ENCODE data around the gene TMEM115.

GRCh38 chr3:50345008-50345407 lies 14.3 kb downstream of the TMEM115 start:
- TF ChIP-seq PATZ1 (CRISPR knock-in tag; IDR thresholded peaks at IDR 0.05; ENCODE audit: borderline replicate concordance) (no peak), ZFP30 (CRISPR knock-in tag; IDR thresholded peaks at IDR 0.05) (no peak), ZFP3 (CRISPR knock-in tag; IDR thresholded peaks at IDR 0.05) (no peak), PPARA (CRISPR knock-in tag; IDR thresholded peaks at IDR 0.05; ENCODE audit: borderline replicate concordance) (no peak), TCF4 (CRISPR knock-in tag; IDR thresholded peaks at IDR 0.05; ENCODE audit: borderline replicate concordance) (no peak), SNAI2 (CRISPR knock-in tag; IDR thresholded peaks at IDR 0.05) (no peak), RARB (CRISPR knock-in tag; IDR thresholded peaks at IDR 0.05) (no peak), BACH2 (CRISPR knock-in tag; IDR thresholded peaks at IDR 0.05; ENCODE audit: borderline replicate concordance) (no peak), ZC3H10 (CRISPR knock-in tag; IDR thresholded peaks at IDR 0.05) (no peak), CSDC2 (CRISPR knock-in tag; IDR thresholded peaks at IDR 0.05) (no peak), ESRRG (CRISPR knock-in tag; IDR thresholded peaks at IDR 0.05) (no peak)
- TF ChIP-seq, protein P1, sequence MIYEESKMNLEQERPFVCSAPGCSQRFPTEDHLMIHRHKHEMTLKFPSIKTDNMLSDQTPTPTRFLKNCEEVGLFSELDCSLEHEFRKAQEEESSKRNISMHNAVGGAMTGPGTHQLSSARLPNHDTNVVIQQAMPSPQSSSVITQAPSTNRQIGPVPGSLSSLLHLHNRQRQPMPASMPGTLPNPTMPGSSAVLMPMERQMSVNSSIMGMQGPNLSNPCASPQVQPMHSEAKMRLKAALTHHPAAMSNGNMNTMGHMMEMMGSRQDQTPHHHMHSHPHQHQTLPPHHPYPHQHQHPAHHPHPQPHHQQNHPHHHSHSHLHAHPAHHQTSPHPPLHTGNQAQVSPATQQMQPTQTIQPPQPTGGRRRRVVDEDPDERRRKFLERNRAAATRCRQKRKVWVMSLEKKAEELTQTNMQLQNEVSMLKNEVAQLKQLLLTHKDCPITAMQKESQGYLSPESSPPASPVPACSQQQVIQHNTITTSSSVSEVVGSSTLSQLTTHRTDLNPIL (CRISPR knock-in tag; IDR thresholded peaks at IDR 0.05; ENCODE audit: low read depth): no peak
- TF ChIP-seq, protein P2, sequence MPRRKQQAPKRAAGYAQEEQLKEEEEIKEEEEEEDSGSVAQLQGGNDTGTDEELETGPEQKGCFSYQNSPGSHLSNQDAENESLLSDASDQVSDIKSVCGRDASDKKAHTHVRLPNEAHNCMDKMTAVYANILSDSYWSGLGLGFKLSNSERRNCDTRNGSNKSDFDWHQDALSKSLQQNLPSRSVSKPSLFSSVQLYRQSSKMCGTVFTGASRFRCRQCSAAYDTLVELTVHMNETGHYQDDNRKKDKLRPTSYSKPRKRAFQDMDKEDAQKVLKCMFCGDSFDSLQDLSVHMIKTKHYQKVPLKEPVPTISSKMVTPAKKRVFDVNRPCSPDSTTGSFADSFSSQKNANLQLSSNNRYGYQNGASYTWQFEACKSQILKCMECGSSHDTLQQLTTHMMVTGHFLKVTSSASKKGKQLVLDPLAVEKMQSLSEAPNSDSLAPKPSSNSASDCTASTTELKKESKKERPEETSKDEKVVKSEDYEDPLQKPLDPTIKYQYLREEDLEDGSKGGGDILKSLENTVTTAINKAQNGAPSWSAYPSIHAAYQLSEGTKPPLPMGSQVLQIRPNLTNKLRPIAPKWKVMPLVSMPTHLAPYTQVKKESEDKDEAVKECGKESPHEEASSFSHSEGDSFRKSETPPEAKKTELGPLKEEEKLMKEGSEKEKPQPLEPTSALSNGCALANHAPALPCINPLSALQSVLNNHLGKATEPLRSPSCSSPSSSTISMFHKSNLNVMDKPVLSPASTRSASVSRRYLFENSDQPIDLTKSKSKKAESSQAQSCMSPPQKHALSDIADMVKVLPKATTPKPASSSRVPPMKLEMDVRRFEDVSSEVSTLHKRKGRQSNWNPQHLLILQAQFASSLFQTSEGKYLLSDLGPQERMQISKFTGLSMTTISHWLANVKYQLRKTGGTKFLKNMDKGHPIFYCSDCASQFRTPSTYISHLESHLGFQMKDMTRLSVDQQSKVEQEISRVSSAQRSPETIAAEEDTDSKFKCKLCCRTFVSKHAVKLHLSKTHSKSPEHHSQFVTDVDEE (CRISPR knock-in tag; IDR thresholded peaks at IDR 0.05): no peak

All from SK-N-SH treated with all-trans-retinoic acid at 6 μM for 48 hours (cell line).